ENCODE results near the gene HEXIM2. TPM values are rescaled to one million over a fixed set of nuclear protein-coding genes. Genes with fewer than 3 reads are reported as not detected.

The HEXIM2 gene
- total and polyA plus RNA-seq, 2 of the 13 experiments (the other 11 are each of a cell fraction or from before 2014, with no cell fraction given): 27.1 to 32.4 TPM

- peak; percentile 60; the same call in 1 of the 2 replicates for TF ChIP-seq ZNF142 (CRISPR knock-in tag; IDR thresholded peaks at IDR 0.05)
- TF ChIP-seq ATF4 (CRISPR knock-in tag; IDR thresholded peaks at IDR 0.05): peak; percentile 52 to 76; a peak in 3 of 4 replicates
- no peak; the same call in 1 of the 2 replicates for TF ChIP-seq CREB3 (CRISPR knock-in tag; IDR thresholded peaks at IDR 0.05)
- TF ChIP-seq ZNF652 (CRISPR knock-in tag; IDR thresholded peaks at IDR 0.05; ENCODE audit: borderline replicate concordance, low read depth): peak; percentile 100
- no peak; the same call in none of the 2 replicates for TF ChIP-seq PPARG (CRISPR knock-in tag; conservative IDR thresholded peaks at IDR 0.05)
- TF ChIP-seq GRHL1 (CRISPR knock-in tag; conservative IDR thresholded peaks at IDR 0.05): no peak
- peak; percentile 95 for TF ChIP-seq HBP1 (CRISPR knock-in tag; IDR thresholded peaks at IDR 0.05; ENCODE audit: low read depth)
- peak; percentile 86 for TF ChIP-seq ZNF709 (CRISPR knock-in tag; IDR thresholded peaks at IDR 0.05)
- TF ChIP-seq SRSF1 (optimal IDR thresholded peaks at IDR 0.05; ENCODE audit: low read depth, low read length): peak; percentile 97
- TF ChIP-seq ZNF512 (CRISPR knock-in tag; IDR thresholded peaks at IDR 0.05): no peak
- peak; percentile 86; the same call in 1 of the 2 replicates for TF ChIP-seq KAT7 (CRISPR knock-in tag; IDR thresholded peaks at IDR 0.05; ENCODE audit: borderline replicate concordance)
- no peak for TF ChIP-seq ZNF329 (CRISPR knock-in tag; IDR thresholded peaks at IDR 0.05; ENCODE audit: low read depth)
- TF ChIP-seq ZKSCAN1 (IDR thresholded peaks at IDR 0.05; ENCODE audit: low read length): peak; percentile 74; the same call in 1 of the 2 replicates
- no peak for TF ChIP-seq ZNF256 (CRISPR knock-in tag; conservative IDR thresholded peaks at IDR 0.05)
These were observed 13.3 kb upstream of the HEXIM2 start, which contains the start of gene HEXIM1 (continued) for GRCh38 chr17:45148183-45149036.
